Neural cell (in vitro differentiated cells): ENCODE results near the gene LGALS8. TPM values are rescaled to one million over a fixed set of nuclear protein-coding genes. Genes with fewer than 3 reads are reported as not detected.
"Not testable (repeated sequence)": the region's sequence is repeated elsewhere in the genome, so short reads cannot be mapped to it uniquely, and the experiment has no call there.

Source experiments
- H2AFZ ChIP-seq: fragments of 200-600, 300-800 bp; sonication (generic), shearing (Covaris generic); 2 replicates; pipeline ENCODE4 v1.6.0; 2014; ENCODE audit warnings: low read depth, mild to moderate bottlenecking, antibody characterized with exemption, low read length, moderate library complexity
- H3F3A ChIP-seq: fragments of 200-600 bp; shearing (Covaris generic); 2 replicates; pipeline ENCODE4 v1.6.1; 2016; ENCODE audit warnings: mild to moderate bottlenecking, moderate library complexity, mixed read lengths, antibody characterized with exemption, low read length; ENCODE audit not compliant: insufficient read depth, poor library complexity, severe bottlenecking
- H3K27ac ChIP-seq: fragments of 200-600, 300-800 bp; sonication (generic), shearing (Covaris generic); 2 replicates; pipeline ENCODE4 v1.5.1; 2014; ENCODE audit warnings: mild to moderate bottlenecking, low read length, moderate library complexity
- H3K27me3 ChIP-seq: fragments of 300-800, 200-600 bp; sonication (generic), shearing (Covaris generic); 2 replicates; pipeline ENCODE4 v1.6.0; 2014; ENCODE audit warnings: mild to moderate bottlenecking, low read depth, low read length, moderate library complexity; ENCODE audit not compliant: insufficient read depth
- H3K36me3 ChIP-seq: fragments of 300-800, 200-600 bp; sonication (generic), shearing (Covaris generic); 2 replicates; pipeline ENCODE4 v1.5.1; 2014; ENCODE audit warnings: mild to moderate bottlenecking, antibody characterized with exemption, low read length, moderate library complexity; ENCODE audit not compliant: insufficient read depth
- H3K4me2 ChIP-seq: fragments of 300-800, 200-600 bp; sonication (generic), shearing (Covaris generic); 2 replicates; pipeline ENCODE4 v1.6.0; 2014; ENCODE audit warnings: mild to moderate bottlenecking, low read length
- H3K4me3 ChIP-seq: fragments of 300-800, 200-600 bp; sonication (generic), shearing (Covaris generic); 2 replicates; pipeline ENCODE4 v1.5.1; 2014; ENCODE audit warnings: mild to moderate bottlenecking, low read length, moderate library complexity
- H3K79me2 ChIP-seq: fragments of 200-600 bp; shearing (Covaris generic); replicated peaks from 2 replicates; pipeline ENCODE4 v1.6.0; 2014; ENCODE audit warnings: mild to moderate bottlenecking, low read length, moderate library complexity; ENCODE audit not compliant: insufficient read depth
- H3K9ac ChIP-seq: fragments of 300-800, 200-600 bp; sonication (generic), shearing (Covaris generic); 2 replicates; pipeline ENCODE4 v1.6.1; 2016; ENCODE audit warnings: mild to moderate bottlenecking, low read length, mixed read lengths
- H3K9me2 ChIP-seq: fragments of 200-600 bp; shearing (Covaris generic); 2 replicates; pipeline ENCODE4 v1.6.1; 2016; ENCODE audit warnings: mild to moderate bottlenecking, low read length, mixed read lengths; ENCODE audit not compliant: insufficient read depth
- H3K9me3 ChIP-seq: fragments of 200-600, 300-800 bp; sonication (generic), shearing (Covaris generic); 2 replicates; pipeline ENCODE4 v1.6.1; 2016; ENCODE audit warnings: mild to moderate bottlenecking, mixed run types, low read length, moderate library complexity, mixed read lengths
- H4K20me1 ChIP-seq: fragments of 200-600 bp; shearing (Covaris generic); 2 replicates; pipeline ENCODE4 v1.6.1; 2016; ENCODE audit warnings: mild to moderate bottlenecking, mixed run types; ENCODE audit not compliant: insufficient read depth
- EP300 ChIP-seq: fragments of 450-650 bp; conservative IDR thresholded peaks from 2 replicates; pipeline ENCODE4 v1.6.1; 2014; ENCODE audit warnings: antibody characterized with exemption, mild to moderate bottlenecking, moderate library complexity; ENCODE audit not compliant: poor library complexity, severe bottlenecking
- EZH2 ChIP-seq: fragments of 200-600, 300-800 bp; shearing (Covaris generic), sonication (generic); IDR thresholded peaks from 2 replicates; pipeline ENCODE4 v1.6.1; 2014; ENCODE audit warnings: antibody characterized with exemption, low read length, borderline replicate concordance, mild to moderate bottlenecking; ENCODE audit not compliant: insufficient read depth, poor library complexity, severe bottlenecking
- MXI1 ChIP-seq: fragments of 450-650 bp; conservative IDR thresholded peaks from 2 replicates; pipeline ENCODE4 v1.6.1; 2014; ENCODE audit warnings: antibody characterized with exemption, mild to moderate bottlenecking; ENCODE audit not compliant: poor library complexity, severe bottlenecking
- POLR2AphosphoS5 ChIP-seq: IDR thresholded peaks from 2 replicates; pipeline ENCODE4 v1.6.1; 2012
- RAD21 ChIP-seq: fragments of 450-650 bp; conservative IDR thresholded peaks from 2 replicates; pipeline ENCODE4 v1.6.1; 2014; ENCODE audit warnings: antibody characterized with exemption, mild to moderate bottlenecking, moderate library complexity
- SMC3 ChIP-seq: fragments of 450-650 bp; conservative IDR thresholded peaks from 2 replicates; pipeline ENCODE4 v1.6.1; 2014; ENCODE audit warnings: antibody characterized with exemption, mild to moderate bottlenecking, moderate library complexity; ENCODE audit not compliant: poor library complexity
- TAF1 ChIP-seq: IDR thresholded peaks from 2 replicates; pipeline ENCODE4 v1.6.1; 2012; ENCODE audit warnings: low read depth
- polyA plus RNA-seq: library from polyadenylated mRNA; depleted of rRNA; stranded (reverse); fragments of >200 nt; gene quantifications from 2 replicates; pipeline ENCODE4 v1.2.3, GENCODE V29; 2014
- TF ChIP-seq, protein P1 (sequence below): fragments of 450-650 bp; IDR thresholded peaks from 2 replicates; pipeline ENCODE4 v1.5.1; 2014; ENCODE audit warnings: antibody characterized with exemption, mild to moderate bottlenecking, moderate library complexity; ENCODE audit not compliant: poor library complexity, severe bottlenecking
- TF ChIP-seq, protein P2 (sequence below): IDR thresholded peaks from 2 replicates; pipeline ENCODE4 v1.6.1; 2012; ENCODE audit warnings: borderline replicate concordance

The LGALS8 gene
- polyA plus RNA-seq, 1 donor from 2014 or later = 1.0 TPM

DNA sequence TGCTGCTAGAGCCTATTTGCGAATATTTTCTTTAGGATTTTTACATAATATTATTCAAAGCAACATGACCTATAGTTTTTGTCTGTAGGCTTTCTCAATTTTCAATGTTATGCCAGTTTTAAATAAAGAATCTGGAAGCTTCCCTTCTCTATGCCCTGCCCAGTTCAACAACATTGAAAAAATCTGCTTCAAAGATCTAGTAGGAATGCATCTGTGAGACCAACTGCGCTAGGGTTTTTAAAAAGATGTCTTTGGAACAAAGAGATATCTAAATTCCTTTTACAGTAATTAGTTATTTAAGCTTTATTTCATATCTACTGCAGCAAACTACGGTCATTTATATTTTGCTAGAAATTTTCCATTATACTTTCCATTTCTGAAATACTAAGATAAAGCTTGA lies 54.9 kb downstream of the LGALS8 start:
- TF ChIP-seq, protein P1, sequence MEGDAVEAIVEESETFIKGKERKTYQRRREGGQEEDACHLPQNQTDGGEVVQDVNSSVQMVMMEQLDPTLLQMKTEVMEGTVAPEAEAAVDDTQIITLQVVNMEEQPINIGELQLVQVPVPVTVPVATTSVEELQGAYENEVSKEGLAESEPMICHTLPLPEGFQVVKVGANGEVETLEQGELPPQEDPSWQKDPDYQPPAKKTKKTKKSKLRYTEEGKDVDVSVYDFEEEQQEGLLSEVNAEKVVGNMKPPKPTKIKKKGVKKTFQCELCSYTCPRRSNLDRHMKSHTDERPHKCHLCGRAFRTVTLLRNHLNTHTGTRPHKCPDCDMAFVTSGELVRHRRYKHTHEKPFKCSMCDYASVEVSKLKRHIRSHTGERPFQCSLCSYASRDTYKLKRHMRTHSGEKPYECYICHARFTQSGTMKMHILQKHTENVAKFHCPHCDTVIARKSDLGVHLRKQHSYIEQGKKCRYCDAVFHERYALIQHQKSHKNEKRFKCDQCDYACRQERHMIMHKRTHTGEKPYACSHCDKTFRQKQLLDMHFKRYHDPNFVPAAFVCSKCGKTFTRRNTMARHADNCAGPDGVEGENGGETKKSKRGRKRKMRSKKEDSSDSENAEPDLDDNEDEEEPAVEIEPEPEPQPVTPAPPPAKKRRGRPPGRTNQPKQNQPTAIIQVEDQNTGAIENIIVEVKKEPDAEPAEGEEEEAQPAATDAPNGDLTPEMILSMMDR = no peak
- TF ChIP-seq EZH2 (no peak), TAF1 (no peak), RAD21 (no peak), MXI1 (no peak), POLR2AphosphoS5 (no peak), SMC3 (no peak), EP300 (no peak)
- TF ChIP-seq, protein P2, sequence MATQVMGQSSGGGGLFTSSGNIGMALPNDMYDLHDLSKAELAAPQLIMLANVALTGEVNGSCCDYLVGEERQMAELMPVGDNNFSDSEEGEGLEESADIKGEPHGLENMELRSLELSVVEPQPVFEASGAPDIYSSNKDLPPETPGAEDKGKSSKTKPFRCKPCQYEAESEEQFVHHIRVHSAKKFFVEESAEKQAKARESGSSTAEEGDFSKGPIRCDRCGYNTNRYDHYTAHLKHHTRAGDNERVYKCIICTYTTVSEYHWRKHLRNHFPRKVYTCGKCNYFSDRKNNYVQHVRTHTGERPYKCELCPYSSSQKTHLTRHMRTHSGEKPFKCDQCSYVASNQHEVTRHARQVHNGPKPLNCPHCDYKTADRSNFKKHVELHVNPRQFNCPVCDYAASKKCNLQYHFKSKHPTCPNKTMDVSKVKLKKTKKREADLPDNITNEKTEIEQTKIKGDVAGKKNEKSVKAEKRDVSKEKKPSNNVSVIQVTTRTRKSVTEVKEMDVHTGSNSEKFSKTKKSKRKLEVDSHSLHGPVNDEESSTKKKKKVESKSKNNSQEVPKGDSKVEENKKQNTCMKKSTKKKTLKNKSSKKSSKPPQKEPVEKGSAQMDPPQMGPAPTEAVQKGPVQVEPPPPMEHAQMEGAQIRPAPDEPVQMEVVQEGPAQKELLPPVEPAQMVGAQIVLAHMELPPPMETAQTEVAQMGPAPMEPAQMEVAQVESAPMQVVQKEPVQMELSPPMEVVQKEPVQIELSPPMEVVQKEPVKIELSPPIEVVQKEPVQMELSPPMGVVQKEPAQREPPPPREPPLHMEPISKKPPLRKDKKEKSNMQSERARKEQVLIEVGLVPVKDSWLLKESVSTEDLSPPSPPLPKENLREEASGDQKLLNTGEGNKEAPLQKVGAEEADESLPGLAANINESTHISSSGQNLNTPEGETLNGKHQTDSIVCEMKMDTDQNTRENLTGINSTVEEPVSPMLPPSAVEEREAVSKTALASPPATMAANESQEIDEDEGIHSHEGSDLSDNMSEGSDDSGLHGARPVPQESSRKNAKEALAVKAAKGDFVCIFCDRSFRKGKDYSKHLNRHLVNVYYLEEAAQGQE = no peak
- Histone ChIP-seq H3K27me3 (no peaks in the 10 kb centered on the region), H3K4me3 (no peak overlapping the region), H3K9ac (no peak overlapping the region), H2AFZ (no peak overlapping the region), H3K79me2 (no peaks in the 10 kb centered on the region), H4K20me1 (no peaks in the 10 kb centered on the region), H3K4me2 (no peak overlapping the region), H3K9me2 (no peaks in the 10 kb centered on the region), H3F3A (no peaks in the 10 kb centered on the region), H3K36me3 (peaks cover 5% of the 10 kb centered on the region), H3K9me3 (no peaks in the 10 kb centered on the region), H3K27ac (no peak overlapping the region)

DNA sequence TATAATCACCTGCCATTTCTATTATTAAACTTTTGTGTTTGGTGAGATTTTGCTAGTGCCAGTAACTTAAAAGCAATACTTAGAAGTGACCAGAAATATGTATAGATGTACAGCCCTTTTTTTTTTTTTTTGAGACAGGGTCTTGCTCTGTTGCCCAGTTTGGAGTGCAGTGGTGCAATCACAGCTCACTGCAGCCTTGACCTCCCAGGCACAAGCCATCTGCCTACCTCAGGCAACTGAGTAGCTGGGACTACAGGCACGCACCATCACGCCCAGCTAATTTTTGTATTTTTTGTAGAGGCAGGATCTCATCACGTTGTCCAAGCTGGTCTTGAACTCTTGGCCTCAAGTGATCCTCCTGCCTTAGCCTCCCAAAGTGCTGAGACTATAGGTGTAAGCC lies 56.6 kb downstream of the LGALS8 start:
- not testable (repeated sequence) for H3K27me3 ChIP-seq, H3K4me3 ChIP-seq, H3K27ac ChIP-seq, H3K9me3 ChIP-seq, H3K36me3 ChIP-seq, H3F3A ChIP-seq, H3K9ac ChIP-seq, H3K79me2 ChIP-seq, H2AFZ ChIP-seq, H3K9me2 ChIP-seq, H4K20me1 ChIP-seq, H3K4me2 ChIP-seq

DNA sequence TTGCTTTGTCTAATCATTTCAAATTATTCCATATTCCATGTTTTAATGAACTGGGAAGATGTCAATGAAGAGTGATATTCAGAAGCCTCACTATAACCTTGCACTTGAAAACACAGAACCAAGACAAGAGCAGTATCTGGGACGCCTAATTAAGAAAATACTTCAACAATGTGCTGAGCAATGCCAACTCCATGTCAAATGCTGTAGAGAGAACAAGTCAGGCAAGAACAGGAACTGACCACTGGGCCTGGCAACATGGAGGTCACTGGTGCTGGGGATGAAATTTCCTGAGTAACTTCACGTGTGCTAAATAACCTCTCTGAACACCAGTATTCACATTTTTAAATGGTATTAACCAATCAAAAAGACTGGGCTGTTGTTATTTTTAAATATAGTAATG lies 57.7 kb downstream of the LGALS8 start:
- H3K4me3 ChIP-seq = no peak overlapping the region
- no peaks in the 10 kb centered on the region for H4K20me1 ChIP-seq
- no peaks in the 10 kb centered on the region for H3K9me2 ChIP-seq
- H3K9me3 ChIP-seq = no peaks in the 10 kb centered on the region
- no peak for TF ChIP-seq SMC3
- no peak for TF ChIP-seq RAD21
- TF ChIP-seq MXI1 = no peak
- TF ChIP-seq, protein P1 = no peak
- no peak for TF ChIP-seq EZH2
- TF ChIP-seq POLR2AphosphoS5 = no peak
- TF ChIP-seq, protein P2 = no peak
- no peak for TF ChIP-seq EP300
- no peak for TF ChIP-seq TAF1
- no peaks in the 10 kb centered on the region for H3K79me2 ChIP-seq
- H3K27me3 ChIP-seq = no peaks in the 10 kb centered on the region
- H3F3A ChIP-seq = no peaks in the 10 kb centered on the region
- H3K4me2 ChIP-seq = no peak overlapping the region
- H2AFZ ChIP-seq = no peak overlapping the region
- no peak overlapping the region for H3K9ac ChIP-seq
- no peak overlapping the region for H3K27ac ChIP-seq
- peaks cover 5% of the 10 kb centered on the region for H3K36me3 ChIP-seq
